ENCODE data around the gene SACM1L. TPM values are rescaled to one million over a fixed set of nuclear protein-coding genes. Genes with fewer than 3 reads are reported as not detected.
A peak's percentile ranks its signal among the peaks of the same experiment; 100 is the strongest.

Gene SACM1L
- 59.2 TPM for total RNA-seq (ENCODE audit: unreplicated experiment)
- long read RNA-seq, partial matches to known transcripts: 1 of 4 reads
- long read RNA-seq, other reads (novel, unspliced or antisense): 0 of 4 reads

- DNase-seq: peak; percentile 98
- H3K36me3 Mint-ChIP-seq (ENCODE audit: unreplicated experiment): no peaks in the 10 kb centered on the region
- peak within 1 kb of the TSS; percentile 96 for H3K4me3 Mint-ChIP-seq (ENCODE audit: unreplicated experiment)
- H3K27me3 Mint-ChIP-seq (ENCODE audit: unreplicated experiment): peaks cover 10% of the 10 kb centered on the region
- TF ChIP-seq CTCF (IDR thresholded peaks at IDR 0.05; ENCODE audit: partially characterized antibody, unreplicated experiment): no peak
- H3K9me3 Mint-ChIP-seq (ENCODE audit: unreplicated experiment): peaks cover 14% of the 10 kb centered on the region
- peaks cover 22% of the 10 kb centered on the region for H3K4me1 Mint-ChIP-seq (ENCODE audit: low read depth, unreplicated experiment)
- H3K27ac Mint-ChIP-seq (ENCODE audit: unreplicated experiment): peak within 1 kb of the TSS; percentile 80
Measured at GRCh38 chr3:45688882-45689786, at the start of gene SACM1L. Gene SACM1L (plus strand): TSS chr3:45689396. CDS start chr3:45689466, 70 bp downstream.

GRCh38 chr3:45640091-45640507 is 49.1 kb upstream of the SACM1L start:
- no peak for DNase-seq
- no peak for TF ChIP-seq CTCF (IDR thresholded peaks at IDR 0.05; ENCODE audit: partially characterized antibody, unreplicated experiment)
- no peaks in the 10 kb centered on the region for H3K27me3 Mint-ChIP-seq (ENCODE audit: unreplicated experiment)
- no peaks in the 10 kb centered on the region for H3K36me3 Mint-ChIP-seq (ENCODE audit: unreplicated experiment)
- no peak overlapping the region for H3K4me3 Mint-ChIP-seq (ENCODE audit: unreplicated experiment)
- H3K27ac Mint-ChIP-seq (ENCODE audit: unreplicated experiment): no peak overlapping the region
- no peaks in the 10 kb centered on the region for H3K9me3 Mint-ChIP-seq (ENCODE audit: unreplicated experiment)
- peaks cover 2% of the 10 kb centered on the region for H3K4me1 Mint-ChIP-seq (ENCODE audit: low read depth, unreplicated experiment)

GRCh38 chr3:45640724-45641361 is 48.4 kb upstream of the SACM1L start:
- Mint-ChIP-seq H3K27ac (ENCODE audit: unreplicated experiment) (no peak overlapping the region), H3K9me3 (ENCODE audit: unreplicated experiment) (no peaks in the 10 kb centered on the region), H3K27me3 (ENCODE audit: unreplicated experiment) (no peaks in the 10 kb centered on the region), H3K4me1 (ENCODE audit: low read depth, unreplicated experiment) (no peaks in the 10 kb centered on the region), H3K36me3 (ENCODE audit: unreplicated experiment) (no peaks in the 10 kb centered on the region), H3K4me3 (ENCODE audit: unreplicated experiment) (no peak overlapping the region)
- TF ChIP-seq CTCF (IDR thresholded peaks at IDR 0.05; ENCODE audit: partially characterized antibody, unreplicated experiment): no peak
- no peak for DNase-seq

- TF ChIP-seq CTCF (IDR thresholded peaks at IDR 0.05; ENCODE audit: partially characterized antibody, unreplicated experiment): no peak
- Mint-ChIP-seq H3K9me3 (ENCODE audit: unreplicated experiment) (no peaks in the 10 kb centered on the region), H3K4me1 (ENCODE audit: low read depth, unreplicated experiment) (no peaks in the 10 kb centered on the region), H3K27me3 (ENCODE audit: unreplicated experiment) (no peaks in the 10 kb centered on the region), H3K36me3 (ENCODE audit: unreplicated experiment) (no peaks in the 10 kb centered on the region), H3K4me3 (ENCODE audit: unreplicated experiment) (no peak overlapping the region), H3K27ac (ENCODE audit: unreplicated experiment) (no peak overlapping the region)
- DNase-seq: no peak
Measured at GRCh38 chr3:45641756-45642155, 47.4 kb upstream of the SACM1L start.

All from glutamatergic neuron (in vitro differentiated cells).